Stimulated activated CD8-positive, alpha-beta memory T cell treated with anti-CD3 and anti-CD28 coated beads, Interleukin-4, amount 100 ng/mL, for 48 hours (primary cell): ENCODE measurements around the gene RANBP10.
"Not testable (repeated sequence)": the region's sequence is repeated elsewhere in the genome, so short reads cannot be mapped to it uniquely, and the experiment has no call there.

Experiments
- DNase-seq: peaks from one replicate; pipeline ENCODE4 v3.0.0-alpha.2; 2020

Gene RANBP10

GRCh38 chr16:67774457-67774853, 31.9 kb downstream of the RANBP10 start:
- no peak for DNase-seq

DNA sequence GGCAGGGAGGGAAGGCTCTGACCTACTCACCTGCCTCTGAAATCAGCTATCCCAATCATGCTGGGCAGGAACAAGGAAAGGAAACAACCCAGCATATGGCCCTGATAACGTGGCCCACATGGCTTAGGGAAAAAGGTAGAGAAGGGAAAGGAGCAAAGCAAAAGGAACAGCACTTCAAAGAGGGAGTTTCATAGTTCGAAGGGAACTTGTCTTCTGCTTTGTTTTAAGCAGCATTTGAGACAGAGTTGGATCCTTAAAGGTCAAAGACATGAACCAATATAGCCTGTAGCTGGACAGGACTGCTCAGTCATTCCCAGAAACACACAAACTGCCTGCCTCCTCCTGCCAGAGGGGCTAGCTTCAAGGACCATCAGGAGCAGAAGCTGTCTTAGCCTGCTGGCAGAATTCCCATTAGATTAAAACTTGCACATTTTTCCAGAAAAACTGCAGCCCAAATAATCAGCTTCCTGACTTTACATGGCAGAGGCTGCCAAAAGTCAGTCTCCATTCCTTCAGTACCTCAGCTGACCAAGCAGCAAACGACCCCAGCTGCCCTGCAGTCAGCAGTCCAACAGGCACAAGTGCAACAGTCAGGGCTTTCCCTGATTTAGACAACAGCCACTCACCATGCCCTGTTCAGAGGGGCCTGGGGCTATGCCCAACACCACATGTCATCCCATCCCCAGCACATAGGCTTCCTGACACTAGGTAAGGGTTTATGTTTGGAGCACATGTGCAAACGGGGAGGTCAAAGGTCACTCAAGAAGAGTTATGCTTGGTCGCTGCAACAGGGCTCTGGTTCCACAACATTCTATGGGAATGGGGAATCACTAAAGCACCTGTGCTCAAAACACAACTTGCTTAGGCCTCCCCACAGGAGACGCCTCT, 32.5 kb downstream of the RANBP10 start:
- no peak for DNase-seq

GRCh38 chr16:67773099-67773498, 33.3 kb downstream of the RANBP10 start:
- DNase-seq, result no peak

DNA sequence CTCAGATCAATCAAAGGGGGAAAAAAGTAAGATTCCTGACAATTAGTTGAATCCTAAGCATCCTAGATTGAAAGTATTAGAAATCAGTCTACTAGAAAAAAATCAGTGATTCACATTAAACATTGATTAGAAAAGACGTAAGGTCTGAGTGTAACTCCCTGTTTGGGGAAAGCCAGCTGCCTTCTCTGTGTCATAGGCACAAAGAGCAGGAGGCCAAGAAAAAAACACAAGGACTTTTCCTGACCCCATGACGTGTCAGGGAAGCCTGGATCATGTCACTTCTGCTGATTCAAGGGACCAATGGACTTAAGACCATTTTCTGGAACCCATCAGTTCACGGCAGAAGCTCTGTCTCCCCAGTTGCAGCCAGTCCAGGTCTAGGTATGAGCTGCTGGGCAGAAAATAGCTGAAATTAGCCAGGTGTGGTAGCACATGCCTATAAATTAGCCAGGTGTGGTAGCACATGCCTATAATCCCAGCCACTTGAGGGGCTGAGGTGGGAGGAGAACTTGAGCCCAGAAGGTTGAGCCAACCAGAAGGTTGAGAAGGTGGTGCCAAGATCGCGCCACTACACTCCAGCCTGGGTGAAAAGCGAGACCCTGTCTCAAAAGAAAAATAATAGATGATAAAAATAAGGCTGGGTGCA, 35.9 kb downstream of the RANBP10 start:
- no peak for DNase-seq

GRCh38 chr16:67767953-67768352, 38.4 kb downstream of the RANBP10 start:
- DNase-seq, result no peak

DNA sequence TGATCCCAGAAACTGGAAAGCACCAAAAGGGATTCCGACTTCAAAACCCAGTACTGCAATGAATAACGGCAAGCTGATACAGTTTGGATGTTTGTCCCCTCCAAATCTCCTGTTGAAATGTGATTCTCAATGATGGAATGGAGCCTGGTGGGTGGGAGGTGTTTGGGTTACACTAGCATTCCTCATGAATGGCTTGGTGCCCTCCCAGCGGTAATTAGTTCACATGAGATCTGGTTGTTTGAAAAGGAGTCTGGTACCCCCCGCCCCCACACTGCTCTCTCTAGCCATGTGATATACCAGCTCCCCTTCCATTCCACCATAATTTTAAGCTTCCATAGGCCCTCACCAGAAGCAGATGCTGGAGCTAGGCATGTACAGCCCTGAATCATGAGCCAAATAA, 40.1 kb downstream of the RANBP10 start:
- no peak for DNase-seq

- DNase-seq, result no peak
Observed at GRCh38 chr16:67764158-67764667, 42.1 kb downstream of the RANBP10 start.

DNA sequence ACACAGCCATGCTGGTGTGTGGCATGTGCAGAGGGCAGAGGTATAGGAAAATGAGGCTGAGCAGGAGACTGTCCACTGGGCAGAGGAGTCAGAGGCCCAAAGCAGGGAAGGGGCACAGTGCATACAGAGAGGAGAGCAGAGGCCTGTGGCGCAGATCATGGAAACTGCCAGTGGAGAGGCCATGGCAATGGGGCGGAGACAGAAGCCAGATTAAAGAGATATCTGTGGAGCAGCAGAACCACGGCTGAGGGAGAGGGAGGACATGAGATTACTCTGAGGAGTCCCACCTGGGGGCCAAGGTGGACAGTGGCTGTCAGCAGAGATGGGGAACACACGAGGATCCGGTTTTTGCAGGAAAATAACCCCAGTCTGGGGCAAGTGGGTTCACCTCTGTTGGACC, 43.3 kb downstream of the RANBP10 start:
- DNase-seq, result no peak

DNA sequence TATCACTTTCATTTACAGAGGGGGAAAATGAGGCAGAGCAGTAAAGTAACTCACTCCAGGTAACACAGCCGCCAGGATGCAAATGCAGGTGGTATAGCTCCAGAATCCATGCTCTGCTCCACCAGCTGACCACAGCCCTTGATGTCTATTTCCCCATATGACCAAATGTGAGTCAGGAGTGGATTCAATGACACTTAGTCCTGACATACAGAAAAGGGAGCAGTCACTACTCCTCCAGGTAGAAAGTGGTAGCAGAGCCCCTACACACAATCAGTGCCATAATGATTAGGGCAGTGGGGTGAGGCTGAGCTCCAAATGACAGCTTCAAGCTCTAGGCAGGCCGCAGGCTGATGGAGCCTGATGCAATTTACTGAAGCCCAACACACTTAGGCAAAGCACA, 44.0 kb downstream of the RANBP10 start:
- DNase-seq, result no peak

DNA sequence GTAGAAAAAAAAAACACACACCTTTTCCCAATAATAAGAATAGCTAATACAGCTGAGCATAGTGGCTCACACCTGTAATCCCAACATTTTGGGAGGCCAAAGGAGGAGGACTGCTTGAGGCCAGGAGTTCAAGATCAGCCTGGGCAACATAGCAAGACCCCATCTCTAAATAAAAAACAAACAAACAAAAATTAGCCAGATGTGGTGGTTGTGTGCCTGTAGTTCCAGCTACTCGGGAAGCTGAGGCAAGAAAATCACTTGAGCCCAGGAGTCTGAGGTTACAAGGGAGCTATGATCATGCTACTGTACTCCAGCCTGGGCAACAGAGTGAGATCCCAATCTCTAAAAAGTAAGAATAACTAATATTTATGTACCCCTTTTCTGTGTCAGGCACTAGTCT, 44.4 kb downstream of the RANBP10 start:
- no peak for DNase-seq

GRCh38 chr16:67760956-67761230, 45.5 kb downstream of the RANBP10 start:
- DNase-seq, result no peak

GRCh38 chr16:67760206-67760955, 46.0 kb downstream of the RANBP10 start:
- no peak for DNase-seq

DNA sequence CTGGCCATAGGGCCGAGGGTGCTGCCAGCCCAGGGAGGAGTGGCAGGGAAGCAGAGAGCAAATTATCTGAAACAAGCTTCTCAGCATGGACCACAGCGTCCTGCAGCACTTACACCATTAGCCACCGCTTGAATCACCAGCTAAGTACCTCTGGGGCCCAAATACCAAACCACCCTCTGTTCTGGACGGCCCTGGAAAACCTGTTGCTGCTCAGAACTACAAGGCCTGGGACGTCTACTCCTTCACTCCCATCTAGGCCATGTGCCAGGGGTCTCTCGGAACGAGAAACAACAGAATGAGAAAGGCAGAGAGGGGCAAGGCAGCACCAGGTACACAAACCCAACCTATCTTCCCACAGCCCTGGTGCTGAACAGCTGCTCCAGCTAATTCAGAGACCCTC, 47.4 kb downstream of the RANBP10 start:
- no peak for DNase-seq

DNA sequence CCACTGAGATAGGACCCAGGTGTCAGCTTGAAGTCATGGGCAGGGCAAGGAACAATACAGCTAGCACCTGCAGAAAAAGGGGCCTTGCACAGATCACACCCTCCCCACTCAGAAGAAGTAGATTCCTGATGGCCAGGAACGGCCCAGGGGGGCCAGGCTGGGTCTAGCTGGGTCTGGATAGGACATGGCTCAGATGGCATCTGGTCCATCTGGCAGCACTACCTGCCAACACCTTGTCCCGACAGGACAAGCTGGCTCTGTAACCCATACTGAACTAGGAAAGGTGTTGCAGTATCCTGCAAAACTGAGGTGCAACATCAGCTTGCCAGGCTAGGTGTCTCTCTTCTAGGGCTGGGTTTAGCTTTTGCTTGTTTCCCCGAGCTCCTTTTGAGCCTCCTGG, 48.4 kb downstream of the RANBP10 start:
- no peak for DNase-seq

- DNase-seq, result no peak
Observed at GRCh38 chr16:67752641-67753040, 53.7 kb downstream of the RANBP10 start.

DNA sequence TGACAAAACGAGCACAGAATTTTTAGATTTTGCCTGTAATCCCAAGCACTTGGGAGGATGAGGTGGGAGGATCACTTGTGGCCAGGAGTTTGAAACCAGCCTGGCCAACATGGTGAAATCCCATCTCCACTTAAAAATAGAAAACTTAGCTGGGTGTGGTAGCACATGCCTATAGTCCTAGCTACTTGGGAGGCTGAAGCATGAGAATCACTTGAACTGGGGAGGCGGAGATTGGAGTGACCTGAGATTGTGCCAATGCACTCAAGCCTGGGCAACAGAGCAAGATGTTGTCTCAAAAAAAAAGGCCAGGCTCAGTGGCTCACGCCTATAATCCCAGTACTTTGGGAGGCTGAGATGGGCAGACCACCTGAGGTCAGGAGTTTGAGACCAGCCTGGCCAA, 55.0 kb downstream of the RANBP10 start:
- DNase-seq, result not testable (repeated sequence)

- no peak for DNase-seq
Observed at GRCh38 chr16:67750466-67750865, 55.9 kb downstream of the RANBP10 start.

GRCh38 chr16:67749436-67750078, 56.8 kb downstream of the RANBP10 start:
- DNase-seq, result no peak

- no peak for DNase-seq
Observed at GRCh38 chr16:67748834-67749233, 57.5 kb downstream of the RANBP10 start.

- no peak for DNase-seq
Observed at GRCh38 chr16:67746846-67747245, 59.5 kb downstream of the RANBP10 start.

DNA sequence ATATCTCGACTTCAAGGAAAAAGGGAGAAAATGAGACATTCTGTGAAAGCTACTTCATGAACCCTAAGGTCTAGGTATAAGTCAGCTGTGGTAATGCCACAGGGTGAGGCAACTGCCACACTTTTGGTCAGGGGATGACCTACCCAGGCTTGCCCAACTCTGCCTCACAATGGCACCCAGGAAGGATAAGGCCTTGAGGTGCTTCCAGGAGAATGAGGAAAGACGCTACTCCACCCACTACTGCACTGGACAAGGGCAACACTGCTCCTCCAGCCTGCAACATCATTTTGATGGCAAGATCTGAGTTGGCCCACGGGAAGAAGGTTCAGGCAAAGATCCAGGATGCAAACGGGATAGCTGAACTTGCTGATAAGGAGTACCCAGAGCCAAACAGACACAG, 65.2 kb downstream of the RANBP10 start:
- no peak for DNase-seq

DNA sequence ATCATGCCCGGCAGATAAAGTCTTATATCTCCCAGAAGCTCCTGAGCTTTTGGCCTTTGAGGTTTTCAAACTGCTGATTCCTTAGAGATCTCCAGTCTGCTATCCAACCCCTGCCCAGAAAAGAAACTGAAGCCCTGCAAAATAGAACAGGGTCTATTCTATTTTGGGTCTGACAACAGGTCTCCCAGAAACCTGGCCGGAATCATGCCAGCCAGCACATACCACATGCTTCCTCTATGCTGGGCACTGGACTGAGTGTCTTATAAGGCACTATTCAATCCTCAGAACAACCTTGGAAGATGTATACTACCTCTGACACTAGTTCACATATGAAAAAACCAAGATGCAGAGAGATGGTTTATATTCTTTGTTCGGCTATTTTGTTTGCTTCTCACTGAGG, 66.0 kb downstream of the RANBP10 start:
- no peak for DNase-seq

DNA sequence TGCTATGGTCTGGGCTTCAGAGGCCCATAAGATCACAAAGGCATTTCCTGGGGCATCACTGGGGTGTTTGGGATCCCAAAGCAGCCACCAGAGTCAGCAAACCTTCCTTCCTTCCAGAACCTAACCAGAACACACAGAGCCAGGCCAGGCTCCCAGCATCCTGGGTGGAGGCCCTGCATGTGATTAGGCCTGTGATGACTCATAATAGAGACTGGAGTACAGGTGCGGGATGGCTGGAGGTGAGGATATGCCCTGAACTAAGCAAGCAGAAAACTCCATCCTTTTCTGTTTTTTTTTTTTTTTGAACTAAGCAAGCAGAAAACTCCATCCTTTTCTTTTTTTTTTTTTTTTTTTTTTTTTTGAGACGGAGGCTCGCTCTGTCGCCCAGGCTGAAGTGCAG, 69.5 kb downstream of the RANBP10 start:
- DNase-seq, result no peak
